Measurements from ENCODE around the gene NEURL4. TPM values are rescaled to one million over a fixed set of nuclear protein-coding genes. Genes with fewer than 3 reads are reported as not detected.

The NEURL4 gene
- total RNA-seq, 2 donors from 2014 or later, result 15.7 to 36.0 TPM

GRCh38 chr17:7317161-7317803 is 11.9 kb downstream of the NEURL4 start:
- DNase-seq (ENCODE audit: low spot score), result no peak
- Histone ChIP-seq H3K9me3 (no peaks in the 10 kb centered on the region), H3K27ac (no peak overlapping the region), H3K4me1 (replicated peaks) (peaks cover 8% of the 10 kb centered on the region), H3K27me3 (replicated peaks; ENCODE audit: insufficient read depth) (no peaks in the 10 kb centered on the region), H3K36me3 (peaks cover 14 to 30% of the 10 kb centered on the region in 2 donors), H3K4me3 (no peak overlapping the region)
- 88% methylated on average over 16 of the region's 16 CpGs for WGBS
- TF ChIP-seq POLR2A (IDR thresholded peaks at IDR 0.05) (no peak), POLR2AphosphoS5 (IDR thresholded peaks at IDR 0.05) (no peak), CTCF (IDR thresholded peaks at IDR 0.05) (no peak)
- intact Hi-C loops (cut with DNase I), result no loop called here

- TF ChIP-seq POLR2A (IDR thresholded peaks at IDR 0.05), result no peak
- no peak for TF ChIP-seq POLR2AphosphoS5 (IDR thresholded peaks at IDR 0.05)
- no peak for TF ChIP-seq CTCF (IDR thresholded peaks at IDR 0.05)
- Histone ChIP-seq H3K27ac (peak overlapping the region; percentile 91 to 93), H3K4me1 (replicated peaks) (peaks cover 8% of the 10 kb centered on the region), H3K36me3 (peaks cover 8 to 23% of the 10 kb centered on the region in 2 donors), H3K27me3 (replicated peaks; ENCODE audit: insufficient read depth) (no peaks in the 10 kb centered on the region), H3K9me3 (no peaks in the 10 kb centered on the region), H3K4me3 (peak overlapping the region; percentile 82 to 88)
- intact Hi-C loops (cut with DNase I), result no loop called here
- DNase-seq (ENCODE audit: low spot score), result no peak
- WGBS, result 30% methylated on average over 30 of the region's 30 CpGs
Measured at GRCh38 chr17:7315570-7316235, 13.4 kb downstream of the NEURL4 start.

- H3K4me1 ChIP-seq (replicated peaks), result peaks cover 12% of the 10 kb centered on the region
- no peaks in the 10 kb centered on the region for H3K27me3 ChIP-seq (replicated peaks; ENCODE audit: insufficient read depth)
- WGBS, result under 1% methylated on average over 63 of the region's 95 CpGs
- TF ChIP-seq POLR2A (IDR thresholded peaks at IDR 0.05), result peak; percentile 72
- no peak for TF ChIP-seq CTCF (IDR thresholded peaks at IDR 0.05)
- TF ChIP-seq POLR2AphosphoS5 (IDR thresholded peaks at IDR 0.05), result peak; percentile 98
- DNase-seq (ENCODE audit: low spot score), result peak; percentile 92
- intact Hi-C loops (cut with DNase I), result no loop called here
- H3K27ac ChIP-seq, result peak within 1 kb of the TSS; percentile 91 to 93
- H3K36me3 ChIP-seq, result peaks cover 8 to 23% of the 10 kb centered on the region in 2 donors
- peak within 1 kb of the TSS; percentile 82 to 88 for H3K4me3 ChIP-seq
- H3K9me3 ChIP-seq, result no peaks in the 10 kb centered on the region
Measured at GRCh38 chr17:7314719-7315569, 14.2 kb downstream of the NEURL4 start, which contains the start of gene GPS2. GPS2 (minus strand) TSS chr17:7315360; CDS start chr17:7315052, 308 bp downstream.

- H3K4me3 ChIP-seq, result peak overlapping the region; percentile 82 to 88
- H3K9me3 ChIP-seq, result no peaks in the 10 kb centered on the region
- H3K27ac ChIP-seq, result peak overlapping the region; percentile 91 to 93
- peaks cover 8 to 23% of the 10 kb centered on the region in 2 donors for H3K36me3 ChIP-seq
- no peaks in the 10 kb centered on the region for H3K27me3 ChIP-seq (replicated peaks; ENCODE audit: insufficient read depth)
- DNase-seq (ENCODE audit: low spot score), result no peak
- 51% methylated on average over 9 of the region's 9 CpGs for WGBS
- TF ChIP-seq CTCF (IDR thresholded peaks at IDR 0.05), result no peak
- no peak for TF ChIP-seq POLR2A (IDR thresholded peaks at IDR 0.05)
- TF ChIP-seq POLR2AphosphoS5 (IDR thresholded peaks at IDR 0.05), result no peak
- intact Hi-C loops (cut with DNase I), result no loop called here
- peaks cover 17% of the 10 kb centered on the region for H3K4me1 ChIP-seq (replicated peaks)
Measured at GRCh38 chr17:7313890-7314718, 15.0 kb downstream of the NEURL4 start.

All from prostate gland (tissue), 2 donors.